PC-3 (cell line): ENCODE data around the gene MXRA7. TPM values are rescaled to one million over a fixed set of nuclear protein-coding genes. Genes with fewer than 3 reads are reported as not detected.

Source experiments
- ATAC-seq: fragments of 200-7000 bp; cut with Tn5 transposase; 2 replicates; pipeline ENCODE4 v1.9.1; 2020; ENCODE audit warnings: mild to moderate bottlenecking, moderate library complexity
- BruUV-seq: library from RNA; stranded (reverse); fragments of 400-500 nt; replicated peaks from 2 replicates; lab custom pipeline; 2021; lab: Mats Ljungman, UMichigan
- CTCF ChIA-PET: fragments of 300-600 bp; sonication (Branson Sonifier 250); formaldehyde crosslinking; loops from one replicate; lab custom pipeline; 2022; ENCODE audit warnings: antibody characterized with exemption; lab: Charles Lee
- POLR2A ChIA-PET: fragments of 300-600 bp; sonication (Branson Sonifier 250); formaldehyde crosslinking; loops from one replicate; lab custom pipeline; 2022; ENCODE audit warnings: antibody characterized with exemption; ENCODE audit not compliant: unreplicated experiment; lab: Charles Lee
- DNase-seq: peaks from one replicate; pipeline ENCODE4 v3.0.0-alpha.2; 2015
- H2AFZ ChIP-seq: fragments of 300-600 bp; sonication (generic); 2 replicates; pipeline ENCODE4 v1.6.0; 2016; ENCODE audit warnings: antibody characterized with exemption, low read length
- H3F3A ChIP-seq: fragments of 300-600 bp; sonication (generic); one replicate; pipeline ENCODE4 v1.6.0; 2017; ENCODE audit warnings: antibody characterized with exemption, low read length, control low read depth, mild to moderate bottlenecking; ENCODE audit not compliant: unreplicated experiment
- H3K27ac ChIP-seq: fragments of 300-600 bp; sonication (generic); 2 replicates; pipeline ENCODE4 v1.5.1; 2016; ENCODE audit warnings: mild to moderate bottlenecking, low read length
- H3K27me3 ChIP-seq: fragments of 300-600 bp; sonication (generic); 2 replicates; pipeline ENCODE4 v1.6.1; 2016; ENCODE audit warnings: low read length, mixed read lengths
- H3K36me3 ChIP-seq: fragments of 300-600 bp; sonication (generic); 2 replicates; pipeline ENCODE4 v1.6.1; 2016; ENCODE audit warnings: low read depth, mixed run types, low read length, mixed read lengths
- H3K4me1 ChIP-seq: fragments of 300-600 bp; sonication (generic); 2 replicates; pipeline ENCODE4 v1.5.1; 2016; ENCODE audit warnings: low read length; ENCODE audit not compliant: insufficient read depth
- H3K4me2 ChIP-seq: fragments of 300-600 bp; sonication (generic); 2 replicates; pipeline ENCODE4 v1.6.0; 2016; ENCODE audit warnings: low read length
- H3K4me3 ChIP-seq: fragments of 300-600 bp; sonication (generic); 2 replicates; pipeline ENCODE4 v1.5.1; 2016; ENCODE audit warnings: mild to moderate bottlenecking, low read length, mixed read lengths
- H3K79me2 ChIP-seq: fragments of 300-600 bp; sonication (generic); 2 replicates; pipeline ENCODE4 v1.6.1; 2017; ENCODE audit warnings: low read length, mixed read lengths
- H3K9ac ChIP-seq: fragments of 300-600 bp; sonication (generic); 2 replicates; pipeline ENCODE4 v1.6.0; 2016; ENCODE audit warnings: mild to moderate bottlenecking, low read length
- H3K9me2 ChIP-seq: fragments of 300-600 bp; sonication (generic); replicated peaks from 2 replicates; pipeline ENCODE4 v1.6.1; 2016; ENCODE audit warnings: mixed run types, low read length, mixed read lengths
- H3K9me3 ChIP-seq: fragments of 300-600 bp; sonication (generic); 2 replicates; pipeline ENCODE4 v1.6.1; 2016; ENCODE audit warnings: low read length, mixed read lengths
- H4K20me1 ChIP-seq: fragments of 300-600 bp; sonication (generic); 2 replicates; pipeline ENCODE4 v1.6.1; 2016; ENCODE audit warnings: low read length, mixed read lengths
- EZH2 ChIP-seq: fragments of 300-600 bp; sonication (generic); IDR thresholded peaks from one replicate; pipeline ENCODE4 v1.6.1; 2017; ENCODE audit warnings: antibody characterized with exemption, mild to moderate bottlenecking, low read length; ENCODE audit not compliant: unreplicated experiment
- EZH2phosphoT487 ChIP-seq: fragments of 300-600 bp; sonication (generic); IDR thresholded peaks from 2 replicates; pipeline ENCODE4 v1.6.1; 2018; ENCODE audit warnings: mild to moderate bottlenecking, antibody characterized with exemption, low read length, borderline replicate concordance
- intact Hi-C: fragments of 100-400 bp; cut with micrococcal nuclease; formaldehyde crosslinking; loops from 2 replicates; pipeline ENCODE4 v1.9.0; 2023
- total RNA-seq: library from RNA; depleted of rRNA; stranded (reverse); fragments of >200 nt; gene quantifications from 2 replicates; pipeline ENCODE4 v1.2.3, GENCODE V29; 2014
- TF ChIP-seq, protein P1 (sequence below): fragments of 300-600 bp; sonication (generic); conservative IDR thresholded peaks from 2 replicates; pipeline ENCODE4 v1.5.1; 2017; ENCODE audit warnings: antibody characterized with exemption, low read depth, mild to moderate bottlenecking, low read length

Gene MXRA7
- total RNA-seq, 1 experiment from 2014 or later: 98.3 TPM

DNA sequence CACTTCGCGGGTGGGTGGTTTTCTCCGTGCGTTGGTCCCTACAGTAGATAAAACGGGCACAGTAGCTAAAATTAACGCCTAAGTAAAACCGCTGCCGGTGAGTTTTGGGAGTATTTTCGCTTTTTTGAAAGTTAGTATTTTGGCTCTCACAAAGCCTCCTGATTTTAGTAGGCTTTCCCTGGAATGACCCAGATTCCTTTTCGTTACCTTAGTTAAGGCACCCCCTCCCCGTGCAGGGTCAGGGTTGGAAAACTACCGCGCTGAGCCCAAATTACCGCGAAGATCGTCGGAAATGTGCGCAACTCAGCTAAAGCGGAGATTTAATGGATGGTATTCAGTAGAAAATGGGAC lies 38.9 kb downstream of the MXRA7 start:
- peak overlapping the region; percentile 82 for H2AFZ ChIP-seq
- CTCF ChIA-PET: interaction anchor here (0.5 to 1.4 kb wide), 3 partner anchors 10 to 263 kb away, joined by 3 to 12 read pairs (median 3); no protein-coding TSS in a partner anchor
- H3K79me2 ChIP-seq: no peaks in the 10 kb centered on the region
- BruUV-seq: no TSS peak
- intact Hi-C loops: loop anchor here (5.0 kb wide), 3 partner anchors 40 to 115 kb away; partner anchors contain the start of gene MXRA7
- peak overlapping the region; percentile 85 for H3K4me2 ChIP-seq
- H3K9me2 ChIP-seq: no peaks in the 10 kb centered on the region
- no peaks in the 10 kb centered on the region for H3K36me3 ChIP-seq
- POLR2A ChIA-PET: no interaction called here
- peak; percentile 12 for ATAC-seq
- TF ChIP-seq EZH2phosphoT487 (no peak), EZH2 (no peak)
- TF ChIP-seq, protein P1, sequence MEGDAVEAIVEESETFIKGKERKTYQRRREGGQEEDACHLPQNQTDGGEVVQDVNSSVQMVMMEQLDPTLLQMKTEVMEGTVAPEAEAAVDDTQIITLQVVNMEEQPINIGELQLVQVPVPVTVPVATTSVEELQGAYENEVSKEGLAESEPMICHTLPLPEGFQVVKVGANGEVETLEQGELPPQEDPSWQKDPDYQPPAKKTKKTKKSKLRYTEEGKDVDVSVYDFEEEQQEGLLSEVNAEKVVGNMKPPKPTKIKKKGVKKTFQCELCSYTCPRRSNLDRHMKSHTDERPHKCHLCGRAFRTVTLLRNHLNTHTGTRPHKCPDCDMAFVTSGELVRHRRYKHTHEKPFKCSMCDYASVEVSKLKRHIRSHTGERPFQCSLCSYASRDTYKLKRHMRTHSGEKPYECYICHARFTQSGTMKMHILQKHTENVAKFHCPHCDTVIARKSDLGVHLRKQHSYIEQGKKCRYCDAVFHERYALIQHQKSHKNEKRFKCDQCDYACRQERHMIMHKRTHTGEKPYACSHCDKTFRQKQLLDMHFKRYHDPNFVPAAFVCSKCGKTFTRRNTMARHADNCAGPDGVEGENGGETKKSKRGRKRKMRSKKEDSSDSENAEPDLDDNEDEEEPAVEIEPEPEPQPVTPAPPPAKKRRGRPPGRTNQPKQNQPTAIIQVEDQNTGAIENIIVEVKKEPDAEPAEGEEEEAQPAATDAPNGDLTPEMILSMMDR: no peak
- H3F3A ChIP-seq: no peaks in the 10 kb centered on the region
- no peaks in the 10 kb centered on the region for H3K27me3 ChIP-seq
- H4K20me1 ChIP-seq: no peaks in the 10 kb centered on the region
- H3K9me3 ChIP-seq: no peaks in the 10 kb centered on the region
- H3K4me3 ChIP-seq: peak overlapping the region; percentile 72
- peaks cover 14% of the 10 kb centered on the region for H3K4me1 ChIP-seq
- peak overlapping the region; percentile 33 for H3K27ac ChIP-seq
- peak overlapping the region; percentile 77 for H3K9ac ChIP-seq
- no peak for DNase-seq

DNA sequence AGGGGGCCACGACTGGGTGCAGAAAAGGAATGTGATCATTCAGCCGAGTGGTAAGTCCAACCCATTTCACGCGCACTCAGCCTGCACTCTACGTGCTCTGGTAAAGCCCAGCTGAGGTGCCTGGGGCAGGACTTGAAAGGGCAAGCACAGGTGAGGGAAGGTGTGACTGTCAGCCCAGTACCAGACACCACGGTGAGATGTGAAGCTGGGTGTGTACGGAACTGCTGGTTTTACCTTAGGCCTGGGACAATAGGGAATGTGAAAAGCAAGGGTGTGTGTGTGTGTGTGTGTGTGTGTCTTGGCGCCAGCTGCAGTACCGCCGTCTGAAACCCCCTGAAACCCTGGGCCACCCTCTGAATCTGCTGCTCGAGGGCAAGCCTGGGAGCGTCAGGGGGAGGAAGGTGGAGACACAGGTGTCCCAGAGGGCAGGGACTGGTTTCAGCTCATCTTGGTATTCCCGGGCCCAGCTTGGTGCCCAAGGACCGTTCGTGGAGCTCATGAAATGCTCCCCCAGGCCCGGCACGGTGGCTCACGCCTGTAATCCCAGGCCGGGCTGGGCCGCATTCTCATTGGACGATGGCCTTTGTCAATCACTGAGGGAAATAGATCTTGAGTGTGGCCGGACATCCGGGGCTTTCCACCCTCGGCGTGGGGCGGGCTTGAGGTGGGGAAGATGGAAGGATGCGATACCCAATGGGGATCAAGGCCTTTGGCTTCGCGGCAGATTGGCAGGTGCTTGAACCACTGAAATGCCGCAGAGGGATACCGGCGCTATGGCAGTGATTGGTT lies 39.4 kb downstream of the MXRA7 start:
- H3K27me3 ChIP-seq: no peaks in the 10 kb centered on the region
- no peaks in the 10 kb centered on the region for H3K9me3 ChIP-seq
- H3K9ac ChIP-seq: peak overlapping the region; percentile 77
- ChIA-PET CTCF (interaction anchor here (0.6 to 1.4 kb wide), 3 partner anchors 10 to 263 kb away, joined by 3 to 12 read pairs (median 4); no protein-coding TSS in a partner anchor), POLR2A (interaction anchor here (0.6 kb wide), 1 partner anchor 17 kb away, joined by 3 read pairs; no protein-coding TSS in a partner anchor)
- H2AFZ ChIP-seq: peak overlapping the region; percentile 93
- H3K27ac ChIP-seq: no peak overlapping the region
- H3K9me2 ChIP-seq: no peaks in the 10 kb centered on the region
- H4K20me1 ChIP-seq: no peaks in the 10 kb centered on the region
- H3K4me3 ChIP-seq: peak overlapping the region; percentile 72
- DNase-seq (peak; percentile 100), ATAC-seq (peak; percentile 99)
- intact Hi-C loops: loop anchor here (5.0 kb wide), 3 partner anchors 41 to 114 kb away; partner anchors contain the start of gene MXRA7
- H3K36me3 ChIP-seq: no peaks in the 10 kb centered on the region
- H3K4me1 ChIP-seq: peaks cover 14% of the 10 kb centered on the region
- no peaks in the 10 kb centered on the region for H3K79me2 ChIP-seq
- TSS peak; percentile 57 for BruUV-seq
- no peaks in the 10 kb centered on the region for H3F3A ChIP-seq
- no peak for TF ChIP-seq EZH2
- TF ChIP-seq, protein P1: no peak
- TF ChIP-seq EZH2phosphoT487: no peak
- peak overlapping the region; percentile 85 for H3K4me2 ChIP-seq

DNA sequence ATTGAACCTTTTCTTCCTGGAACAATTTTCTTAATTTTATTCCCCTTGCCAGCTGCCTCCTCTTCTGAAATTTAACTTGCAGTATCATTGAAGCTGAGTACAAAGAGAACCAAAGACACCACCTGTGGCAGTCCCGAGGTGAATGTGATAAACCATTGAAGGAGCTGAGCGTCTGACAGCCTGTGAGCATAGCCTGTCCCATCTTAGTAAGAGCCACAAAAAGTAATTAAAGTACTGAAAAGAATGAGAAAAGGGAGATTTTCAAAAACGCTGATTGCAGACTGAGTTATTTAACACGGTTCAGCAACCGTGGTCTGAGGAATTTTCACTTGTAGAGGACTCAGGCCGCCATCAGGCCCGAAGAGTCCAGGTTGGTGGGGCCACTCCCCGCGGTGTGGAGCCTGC lies 40.0 kb downstream of the MXRA7 start:
- no peak overlapping the region for H3K9ac ChIP-seq
- POLR2A ChIA-PET: interaction anchor here (0.6 kb wide), 1 partner anchor 18 kb away, joined by 3 read pairs; no protein-coding TSS in a partner anchor
- H3K9me2 ChIP-seq: no peaks in the 10 kb centered on the region
- no peak overlapping the region for H3K4me2 ChIP-seq
- no peaks in the 10 kb centered on the region for H3K27me3 ChIP-seq
- H3K4me3 ChIP-seq: no peak overlapping the region
- H3K36me3 ChIP-seq: no peaks in the 10 kb centered on the region
- peaks cover 14% of the 10 kb centered on the region for H3K4me1 ChIP-seq
- TF ChIP-seq, protein P1: no peak
- no peak for TF ChIP-seq EZH2phosphoT487
- TF ChIP-seq EZH2: no peak
- DNase-seq (no peak), ATAC-seq (no peak)
- no peak overlapping the region for H3K27ac ChIP-seq
- peak overlapping the region; percentile 93; the same call in 1 of the 2 replicates for H2AFZ ChIP-seq
- no TSS peak for BruUV-seq
- no peaks in the 10 kb centered on the region for H3K79me2 ChIP-seq
- H3K9me3 ChIP-seq: no peaks in the 10 kb centered on the region
- intact Hi-C loops: loop anchor here (5.0 kb wide), 3 partner anchors 42 to 113 kb away; partner anchors contain the start of gene MXRA7
- CTCF ChIA-PET: interaction anchor here (0.6 to 1.4 kb wide), 2 partner anchors 11 to 77 kb away, joined by 4 to 12 read pairs; no protein-coding TSS in a partner anchor
- no peaks in the 10 kb centered on the region for H4K20me1 ChIP-seq
- no peaks in the 10 kb centered on the region for H3F3A ChIP-seq
